Neuron (in vitro differentiated cells): ENCODE data around the gene MGAT3.

Experiments used
- H2AFZ ChIP-seq: one replicate; pipeline ENCODE4 v1.6.1; 2013; ENCODE audit warnings: low read depth, mild to moderate bottlenecking, inconsistent platforms, low read length, moderate library complexity
- H3K27me3 ChIP-seq: one replicate; pipeline ENCODE4 v1.6.1; 2013; ENCODE audit warnings: low read length; ENCODE audit not compliant: insufficient read depth
- H3K36me3 ChIP-seq: one replicate; pipeline ENCODE4 v1.6.1; 2013; ENCODE audit warnings: low read length; ENCODE audit not compliant: insufficient read depth
- H3K4me1 ChIP-seq: one replicate; pipeline ENCODE4 v1.6.1; 2013; ENCODE audit warnings: low read length; ENCODE audit not compliant: insufficient read depth
- H3K4me3 ChIP-seq: 2 replicates; pipeline ENCODE4 v1.5.1; 2013; ENCODE audit warnings: mild to moderate bottlenecking, low read length, moderate library complexity
- H3K9me3 ChIP-seq: one replicate; pipeline ENCODE4 v1.6.1; 2013; ENCODE audit warnings: low read length

MGAT3 gene

DNA sequence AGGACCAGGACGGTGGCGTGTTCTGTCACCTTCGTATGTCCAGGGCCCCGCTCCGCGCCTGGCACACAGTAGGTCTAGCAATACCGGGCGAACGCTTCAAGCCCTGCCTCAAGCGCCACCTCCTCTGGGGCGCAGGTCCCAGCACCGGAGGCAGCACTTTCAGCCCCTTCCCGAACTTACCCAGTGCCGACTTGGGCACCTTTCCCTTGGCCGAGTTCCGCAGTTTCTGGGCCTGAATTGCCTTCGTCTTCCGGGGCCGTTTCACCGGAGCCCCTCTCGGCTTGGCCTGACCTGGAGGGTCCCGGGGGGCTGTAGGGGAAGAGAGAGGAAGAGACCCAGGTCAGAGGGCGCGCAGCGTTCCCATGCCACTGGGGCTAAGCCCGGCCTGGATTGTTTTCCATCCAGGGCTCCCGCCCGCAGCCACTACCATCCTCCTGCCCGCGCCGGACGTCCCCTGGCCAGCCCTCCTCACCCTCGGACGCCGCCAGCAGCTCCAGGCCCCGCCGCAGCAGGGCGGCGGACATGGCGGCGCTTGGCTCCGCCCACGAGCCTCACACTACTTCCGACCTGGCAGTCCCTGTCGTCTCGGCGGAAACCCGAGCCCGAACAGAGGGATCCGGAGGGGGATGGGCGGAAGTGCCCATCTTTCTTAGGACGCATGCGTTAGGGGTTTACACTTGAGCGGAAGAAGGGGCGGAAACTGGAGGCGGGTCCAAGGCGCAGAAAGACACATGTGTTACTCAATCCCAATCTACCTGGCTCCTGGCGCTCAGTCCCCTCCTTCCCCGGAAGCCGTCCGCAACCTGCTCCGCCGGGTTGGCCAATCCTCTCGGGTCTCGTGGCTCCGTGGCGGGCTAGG lies 75.6 kb downstream of the MGAT3 start, which contains the start of gene RPS19BP1:
Gene RPS19BP1, minus strand, starts transcription at position 534 of the 859 bp plus-strand sequence. Its CDS starts 10 bp downstream, at position 524.
- H2AFZ ChIP-seq = peak within 1 kb of the TSS; percentile 14
- H3K4me1 ChIP-seq = peaks cover 46% of the 10 kb centered on the region
- peaks cover 15% of the 10 kb centered on the region for H3K36me3 ChIP-seq
- no peaks in the 10 kb centered on the region for H3K9me3 ChIP-seq
- no peaks in the 10 kb centered on the region for H3K27me3 ChIP-seq
- H3K4me3 ChIP-seq = peak within 1 kb of the TSS; percentile 93

DNA sequence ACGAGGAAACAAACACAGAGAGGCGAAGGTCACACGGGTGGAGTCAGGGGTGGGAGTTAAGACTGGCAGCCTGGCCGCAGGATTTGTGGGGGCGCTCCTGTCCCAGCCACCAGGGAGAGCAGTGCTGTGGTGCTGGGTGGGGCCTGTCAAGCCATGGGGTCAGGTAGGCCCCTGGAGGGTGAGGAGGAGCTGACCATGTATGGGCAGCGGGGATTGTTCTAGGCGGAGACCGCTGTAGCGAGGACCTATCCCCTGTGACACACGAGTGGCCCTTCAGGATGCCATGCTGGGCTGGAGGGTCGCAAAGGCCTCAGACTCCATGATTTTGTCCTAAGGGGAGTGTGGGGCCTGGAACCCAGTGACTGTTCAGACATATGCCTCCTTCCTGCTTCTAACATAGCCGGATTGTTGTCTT lies 77.3 kb downstream of the MGAT3 start:
- H3K27me3 ChIP-seq = no peaks in the 10 kb centered on the region
- peak overlapping the region; percentile 91 for H2AFZ ChIP-seq
- H3K9me3 ChIP-seq = no peaks in the 10 kb centered on the region
- H3K4me1 ChIP-seq = peaks cover 30% of the 10 kb centered on the region
- peaks cover 13% of the 10 kb centered on the region for H3K36me3 ChIP-seq
- no peak overlapping the region for H3K4me3 ChIP-seq

DNA sequence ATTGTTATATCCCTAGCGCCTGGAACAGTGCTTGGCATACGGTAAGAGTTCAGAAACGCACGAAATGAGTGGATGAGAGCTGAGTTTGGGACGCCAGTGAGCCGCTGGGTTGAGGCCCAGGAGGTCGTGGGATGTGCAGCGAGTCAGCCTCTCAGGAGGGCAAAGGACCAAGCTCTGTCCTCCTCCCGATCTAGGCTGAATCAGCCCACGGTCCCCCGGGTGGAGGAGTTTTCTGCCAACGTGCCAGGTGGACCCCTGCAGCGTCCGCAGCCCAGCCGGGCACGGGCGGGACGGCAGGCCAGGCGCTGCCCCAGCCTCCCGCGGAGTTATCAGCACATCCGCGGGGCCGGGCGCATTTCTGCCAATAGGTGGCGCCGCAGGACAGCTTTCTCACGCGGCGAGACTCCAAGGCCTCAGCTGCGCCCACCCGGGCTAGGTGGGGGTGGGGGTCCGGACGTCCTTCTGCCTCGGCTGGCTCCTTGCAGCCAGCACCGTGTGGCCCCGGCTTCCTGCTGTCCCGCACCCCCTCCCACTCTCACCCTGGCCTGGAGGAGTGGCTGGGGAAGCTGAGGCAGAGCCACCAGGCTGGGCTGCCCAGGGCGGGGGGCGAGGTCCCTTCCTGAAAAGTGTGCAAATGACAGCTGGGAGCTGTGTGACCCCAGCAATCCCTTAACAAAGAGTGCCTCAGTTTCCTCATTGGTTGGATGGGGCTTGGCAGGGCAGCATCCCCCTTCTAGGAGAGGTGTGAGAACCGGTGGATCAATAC lies 78.0 kb downstream of the MGAT3 start:
- Histone ChIP-seq H3K9me3 (no peaks in the 10 kb centered on the region), H3K36me3 (peaks cover 8% of the 10 kb centered on the region), H3K4me1 (peaks cover 27% of the 10 kb centered on the region), H3K4me3 (peak overlapping the region; percentile 34), H3K27me3 (no peaks in the 10 kb centered on the region), H2AFZ (peak overlapping the region; percentile 91)

DNA sequence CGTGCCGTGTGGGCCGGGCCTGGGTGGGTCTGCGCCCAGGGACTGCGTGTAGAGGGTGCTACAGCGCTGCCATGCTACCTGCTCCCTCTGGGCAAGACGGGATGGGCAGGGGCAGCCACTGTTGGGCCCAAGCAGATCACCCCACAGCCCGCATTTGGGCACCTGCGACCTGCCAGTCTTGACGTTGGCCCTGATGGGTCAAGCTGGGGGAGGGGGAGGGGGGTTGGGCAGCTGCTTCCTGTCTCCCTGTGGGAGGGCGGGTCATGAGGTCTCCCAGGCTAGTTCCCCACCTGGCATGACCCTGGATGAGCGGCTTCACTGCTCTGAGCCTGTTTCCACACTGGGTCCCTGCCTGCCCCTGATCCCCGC lies 78.5 kb downstream of the MGAT3 start:
- Histone ChIP-seq H3K9me3 (no peaks in the 10 kb centered on the region), H3K4me1 (peaks cover 27% of the 10 kb centered on the region)

DNA sequence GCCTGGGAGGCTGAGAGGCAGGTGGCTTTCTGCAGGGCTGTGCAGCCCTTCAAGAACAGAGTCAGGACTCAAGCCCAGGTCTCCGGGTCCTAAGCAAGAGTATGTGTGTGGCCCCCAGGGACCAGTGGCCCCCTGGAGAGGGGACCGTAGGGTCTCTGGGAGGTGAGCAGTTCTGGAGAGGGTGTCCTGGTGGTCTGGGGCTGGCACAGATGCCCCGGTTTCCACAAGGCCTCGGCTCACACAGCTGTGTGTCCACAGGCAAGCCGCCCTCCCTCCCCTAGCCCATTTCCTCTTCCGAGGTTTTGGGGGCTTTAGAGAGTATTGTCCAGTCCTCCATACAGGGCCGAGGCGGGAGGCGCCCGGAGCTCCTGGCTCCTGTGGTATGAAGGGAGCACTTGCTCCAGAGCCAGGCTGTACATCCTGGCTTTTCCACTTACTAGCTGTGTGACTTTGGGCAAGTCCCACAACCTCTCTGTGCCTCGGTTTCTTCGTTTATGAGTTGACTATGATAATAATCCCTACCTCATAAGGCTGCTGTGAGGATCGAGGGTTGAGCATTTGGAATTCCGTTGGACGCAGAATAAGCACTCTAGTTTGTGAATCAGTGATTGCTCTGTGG lies 79.1 kb downstream of the MGAT3 start:
- H3K4me1 ChIP-seq = peaks cover 25% of the 10 kb centered on the region
- peaks cover 5% of the 10 kb centered on the region for H3K36me3 ChIP-seq
- no peak overlapping the region for H2AFZ ChIP-seq
- no peaks in the 10 kb centered on the region for H3K9me3 ChIP-seq
- H3K27me3 ChIP-seq = no peaks in the 10 kb centered on the region
- no peak overlapping the region for H3K4me3 ChIP-seq

More for the DNA sequence above, 78.5 kb downstream of the MGAT3 start:
- no peaks in the 10 kb centered on the region for H3K27me3 ChIP-seq
- H2AFZ ChIP-seq = peak overlapping the region; percentile 91
- H3K4me3 ChIP-seq = no peak overlapping the region
- peaks cover 6% of the 10 kb centered on the region for H3K36me3 ChIP-seq

DNA sequence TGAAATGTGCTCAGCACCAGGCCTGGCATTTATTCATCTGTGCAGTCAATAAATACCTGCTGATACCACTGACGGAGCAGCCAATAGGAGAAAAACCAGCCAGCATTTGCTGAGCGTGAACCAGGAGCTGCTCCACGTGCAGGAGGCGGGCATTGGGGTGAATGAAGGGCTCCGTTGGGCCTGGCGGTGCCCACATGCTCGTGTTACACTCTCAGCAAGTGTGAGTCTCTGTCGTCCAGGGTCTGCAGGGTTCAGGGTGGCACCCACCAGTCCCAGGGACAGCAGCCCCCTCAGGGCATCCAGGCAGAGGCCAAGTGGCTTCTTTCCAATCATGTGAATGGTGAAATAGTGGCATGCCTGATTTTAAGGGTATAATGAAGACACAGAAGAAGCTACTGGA lies 79.9 kb downstream of the MGAT3 start:
- no peak overlapping the region for H3K4me3 ChIP-seq
- H3K36me3 ChIP-seq = no peaks in the 10 kb centered on the region
- peaks cover 17% of the 10 kb centered on the region for H3K4me1 ChIP-seq
- H3K9me3 ChIP-seq = no peaks in the 10 kb centered on the region
- H3K27me3 ChIP-seq = no peaks in the 10 kb centered on the region
- no peak overlapping the region for H2AFZ ChIP-seq

DNA sequence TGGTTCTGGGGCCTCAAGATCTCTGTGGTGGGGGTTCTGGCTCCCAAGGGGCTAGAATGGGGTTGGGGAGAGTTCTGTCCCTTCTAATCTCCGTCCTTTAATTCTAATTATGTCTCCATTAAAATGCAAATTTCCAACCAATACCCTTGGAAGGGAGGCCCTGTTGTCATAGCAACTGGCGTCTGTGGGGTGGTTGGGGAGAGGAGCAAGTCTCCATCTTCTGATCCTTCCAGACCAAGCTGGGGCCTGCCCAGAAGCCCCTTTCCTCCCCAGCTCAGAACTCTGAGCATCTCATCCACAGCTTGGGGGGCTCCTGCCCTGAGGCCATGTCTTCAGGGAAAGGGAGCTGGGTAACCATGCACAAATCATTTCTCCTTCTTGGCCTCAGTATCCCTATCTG lies 81.2 kb downstream of the MGAT3 start:
- Histone ChIP-seq H2AFZ (no peak overlapping the region), H3K9me3 (no peaks in the 10 kb centered on the region), H3K4me3 (no peak overlapping the region), H3K4me1 (peaks cover 12% of the 10 kb centered on the region), H3K27me3 (no peaks in the 10 kb centered on the region), H3K36me3 (no peaks in the 10 kb centered on the region)
